NCI-H1105 treated with DMSO at 0.1 percent for 48 hours (cell line): ENCODE data around the gene ACOT12.
"Not testable (repeated sequence)": the region's sequence is repeated elsewhere in the genome, so short reads cannot be mapped to it uniquely, and the experiment has no call there.

Experiments
- DNase-seq: peaks from one replicate; lab custom pipeline; 2025; lab: John Stamatoyannopoulos, UW

ACOT12 gene

DNA sequence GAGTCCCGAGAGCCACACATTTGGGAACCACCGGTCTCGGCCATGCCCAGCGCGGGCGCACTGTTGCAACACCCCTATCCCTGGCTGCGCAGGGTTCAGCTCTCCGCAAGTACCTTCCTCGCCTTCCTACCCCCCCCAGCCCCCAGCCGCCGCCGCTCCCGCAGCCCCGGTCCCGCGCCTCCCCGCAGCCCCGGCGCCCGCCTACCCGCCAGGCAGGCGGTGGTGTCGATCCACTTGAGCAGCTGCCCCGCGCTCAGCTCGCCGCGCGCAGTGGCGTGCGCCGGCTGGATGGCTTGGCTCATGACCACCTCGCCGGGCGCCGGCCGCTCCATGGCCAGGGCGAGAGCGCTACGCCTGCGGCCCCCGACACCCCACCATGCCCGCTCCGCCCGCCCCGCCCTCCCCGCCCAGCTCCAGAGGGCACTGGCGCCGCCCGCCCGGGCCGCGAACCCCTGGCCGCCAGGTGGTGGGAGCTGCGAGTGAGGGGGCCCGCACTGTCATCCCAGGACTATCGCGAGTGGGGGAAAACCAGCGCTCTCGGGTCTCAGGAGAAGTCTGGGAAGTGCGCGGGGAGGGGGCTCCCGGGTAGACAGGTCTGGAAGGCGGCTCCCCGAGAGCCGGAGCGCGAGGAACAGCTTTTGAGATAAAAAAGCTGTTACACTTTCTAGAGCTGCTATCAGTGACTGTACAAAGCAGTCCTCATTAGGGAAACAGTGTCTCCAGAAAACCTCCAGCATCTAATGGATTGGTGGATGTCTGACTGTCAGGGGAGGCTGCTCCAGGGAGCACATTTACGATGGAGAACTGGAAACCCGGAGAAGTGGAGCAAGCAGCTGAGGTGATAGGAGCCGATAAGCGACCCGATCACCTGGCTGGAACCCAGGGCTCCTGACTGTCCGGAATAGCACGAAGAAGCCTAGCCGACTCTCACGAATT is at the start of gene ACOT12:
TSS of gene ACOT12 (minus strand) at position 352 of the 936 bp plus-strand sequence. CDS start at position 332, 20 bp downstream.
- DNase-seq = no peak

DNA sequence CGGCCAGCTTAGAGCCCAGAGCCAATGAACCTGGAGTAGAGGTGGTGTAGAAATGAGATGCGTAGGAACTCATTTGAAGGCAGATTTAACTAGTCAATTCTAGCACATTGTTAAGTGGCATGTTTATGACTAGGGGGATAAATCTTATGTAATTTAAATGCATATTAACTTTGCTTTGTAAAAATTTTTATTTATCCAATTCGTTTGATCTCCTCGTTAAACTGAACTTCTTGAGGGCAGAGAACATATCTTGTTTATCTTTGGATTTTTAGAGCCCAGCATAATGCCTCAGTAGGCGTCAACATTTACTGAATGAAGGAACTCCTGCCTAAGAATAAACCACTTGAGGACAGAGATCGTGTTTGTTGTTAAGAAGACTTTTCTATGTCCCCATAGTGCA is 41.1 kb upstream of the ACOT12 start:
- no peak for DNase-seq

DNA sequence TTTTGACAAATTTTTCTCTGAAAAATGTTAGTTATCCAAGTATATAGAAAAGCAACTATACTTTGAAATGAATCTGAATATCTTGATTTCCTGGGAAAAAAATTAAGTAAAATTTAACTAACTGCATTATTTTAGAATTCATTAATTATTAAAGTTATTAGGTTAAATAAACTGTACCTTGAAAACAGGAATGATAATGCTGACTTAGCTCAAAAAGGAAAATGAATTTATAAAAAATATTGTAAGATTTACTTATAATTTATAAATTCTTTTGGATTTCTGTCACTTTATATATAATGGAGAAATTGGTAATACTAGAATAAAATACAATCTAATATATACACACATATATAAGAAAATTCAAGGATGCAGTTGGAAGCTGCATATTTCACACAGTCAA is 36.1 kb upstream of the ACOT12 start:
- DNase-seq = no peak

DNA sequence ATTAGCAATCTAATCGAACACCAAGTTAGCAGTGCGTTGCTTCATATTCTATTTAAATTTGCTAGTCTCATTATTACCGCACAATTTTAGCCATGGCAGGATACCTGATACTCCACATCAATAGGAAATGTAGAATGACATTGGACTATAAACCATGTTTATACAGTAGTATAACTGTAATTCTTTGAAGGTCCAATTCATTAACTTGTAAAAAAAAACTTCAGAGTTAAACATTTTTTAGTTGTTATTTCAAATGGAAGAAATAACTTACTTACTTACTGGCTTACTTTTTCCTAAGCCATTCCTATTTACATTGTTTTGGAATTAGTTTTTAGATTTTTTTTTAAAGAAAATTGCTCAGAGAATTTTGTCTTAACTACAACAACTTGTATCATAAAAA is 35.4 kb upstream of the ACOT12 start:
- no peak for DNase-seq

DNA sequence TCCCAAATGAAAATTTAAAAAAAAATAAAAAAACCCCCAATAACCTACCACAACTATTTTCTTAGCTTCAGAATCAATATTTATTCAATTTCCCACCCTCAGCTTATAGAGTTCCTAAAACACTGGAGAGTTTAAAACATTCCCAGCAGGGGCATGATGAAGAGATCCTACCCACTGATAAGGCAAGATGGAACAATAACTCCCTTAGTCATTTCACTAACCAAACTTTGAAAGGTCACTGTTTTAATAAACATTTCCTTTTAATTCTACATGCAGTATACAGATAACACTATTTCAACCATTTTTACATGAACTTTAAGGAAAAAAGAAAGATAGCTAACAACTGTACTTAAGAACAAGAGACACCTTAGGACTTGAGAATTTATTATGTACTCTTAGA is 34.9 kb upstream of the ACOT12 start:
- no peak for DNase-seq

DNA sequence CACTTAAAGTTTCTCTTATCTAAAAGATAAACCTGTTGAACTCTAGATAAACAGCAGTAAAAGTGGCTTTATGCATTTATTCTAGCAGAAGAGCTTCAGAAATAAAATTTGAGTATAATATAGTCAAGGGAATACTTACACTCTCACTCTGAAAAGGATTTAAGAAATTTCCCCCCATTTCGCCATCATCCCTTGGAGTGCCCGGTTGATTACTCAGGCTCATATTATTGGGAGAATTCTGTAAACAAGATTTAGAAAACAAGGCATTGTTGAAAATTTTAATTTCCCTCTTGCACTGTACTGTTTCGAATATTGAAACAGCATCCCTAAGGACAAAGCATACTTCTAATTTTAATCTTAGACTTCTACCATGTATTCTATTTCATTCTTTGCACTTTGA is 34.5 kb upstream of the ACOT12 start:
- no peak for DNase-seq

DNA sequence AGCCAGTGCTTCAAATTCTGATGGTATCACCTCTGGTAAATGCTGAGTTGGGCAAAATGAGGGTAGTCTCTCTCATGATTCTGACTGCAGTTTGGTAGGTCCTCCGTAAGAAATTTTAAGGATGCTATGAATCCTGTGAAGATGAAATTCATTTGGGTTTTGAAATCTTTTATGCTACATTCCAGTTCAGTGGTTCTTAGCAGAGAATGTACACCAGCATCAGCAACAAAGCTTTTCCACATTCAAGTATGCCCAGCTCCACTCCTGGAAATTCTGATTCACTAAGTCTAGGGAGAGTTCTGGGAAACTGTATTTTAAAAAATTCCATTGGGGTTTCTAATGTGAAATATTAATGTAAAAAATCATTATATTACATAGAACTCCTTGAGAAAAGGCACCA is 33.6 kb upstream of the ACOT12 start:
- DNase-seq = no peak

DNA sequence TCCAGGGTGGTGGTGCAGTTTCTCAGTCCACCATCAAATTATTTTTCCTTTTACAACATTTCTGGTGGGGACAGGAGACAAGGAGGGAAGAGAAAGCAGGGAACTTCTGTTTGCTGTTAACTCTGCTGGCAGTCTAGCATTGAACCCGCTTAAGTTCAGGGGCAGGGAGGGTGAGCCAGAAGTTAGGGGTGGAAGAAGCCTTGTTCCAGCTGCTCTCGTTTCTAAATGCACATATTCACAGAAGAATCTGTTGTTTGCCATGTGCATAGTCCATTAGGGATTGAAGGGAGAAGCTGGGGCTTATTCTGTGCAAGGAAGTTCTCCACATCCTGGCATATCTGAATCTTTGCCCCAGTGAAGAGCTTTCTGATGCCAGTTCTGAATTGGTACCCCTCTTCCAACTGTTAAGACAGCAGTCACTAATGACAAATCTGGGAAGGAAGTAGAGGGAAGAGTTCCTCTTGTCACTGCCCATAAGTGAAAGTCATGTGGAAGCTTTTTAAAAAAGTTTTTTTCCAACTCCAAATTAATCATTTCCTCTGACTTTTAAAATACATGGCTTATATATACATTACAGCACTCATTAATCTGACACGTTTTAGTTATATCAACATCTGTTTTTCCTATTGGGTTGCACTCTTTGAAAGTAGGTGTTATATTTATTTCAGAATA is 32.6 kb upstream of the ACOT12 start:
- DNase-seq = no peak

DNA sequence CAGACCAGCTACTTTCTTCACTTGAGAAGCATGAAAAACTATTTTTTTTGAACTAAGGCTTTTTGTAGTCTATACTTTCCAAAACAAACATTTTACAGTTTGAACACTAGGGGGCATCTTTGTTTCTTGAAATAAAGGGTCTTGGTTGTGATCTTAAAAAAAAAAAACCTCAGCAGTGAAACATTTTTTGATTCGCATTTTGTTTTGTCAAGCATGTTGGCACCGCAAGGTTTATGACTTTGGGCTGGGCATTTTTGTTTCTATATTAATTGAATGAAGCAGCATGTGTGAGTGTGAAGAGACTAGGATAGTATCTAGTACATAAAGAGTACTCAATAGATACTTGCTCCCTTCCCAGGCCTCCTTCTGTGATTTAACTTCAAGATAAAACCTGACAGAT is 31.6 kb upstream of the ACOT12 start:
- peak; percentile 43 for DNase-seq

DNA sequence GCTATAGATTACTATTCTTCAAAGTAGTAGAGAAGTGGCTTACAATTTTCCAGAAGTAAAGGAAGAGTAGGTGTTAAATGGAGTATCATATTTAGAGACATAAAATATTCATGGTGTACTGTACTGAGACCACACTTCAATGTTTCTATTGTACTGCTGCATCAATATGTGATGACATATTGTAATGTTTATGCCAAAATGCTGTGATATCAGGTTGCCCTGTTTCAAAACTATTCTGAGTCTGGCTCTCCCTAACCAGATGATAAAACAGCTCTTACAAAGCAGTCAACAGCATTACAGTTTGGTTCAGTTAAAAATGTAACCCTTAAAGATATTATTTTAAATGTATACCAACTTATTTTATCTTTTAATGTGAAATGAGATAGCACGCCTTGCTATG is 30.8 kb upstream of the ACOT12 start:
- DNase-seq = no peak

DNA sequence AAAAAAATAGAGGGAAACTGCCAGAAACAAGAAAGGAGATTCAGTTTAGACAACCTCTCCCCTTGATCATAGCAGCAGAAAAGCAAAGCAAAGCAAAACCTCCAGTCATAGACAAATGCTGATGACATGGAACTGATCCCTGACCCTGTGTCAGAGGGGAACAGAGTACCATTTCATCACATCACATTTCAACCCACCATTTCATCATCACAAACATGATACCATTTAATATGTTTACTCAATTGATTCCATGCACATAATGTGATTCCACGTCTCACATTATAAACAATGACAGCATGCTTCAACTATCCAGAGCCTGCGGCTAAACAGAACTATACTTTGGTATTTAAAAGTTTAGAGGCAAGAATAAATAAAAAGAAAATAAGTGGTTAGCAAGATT is 28.7 kb upstream of the ACOT12 start:
- DNase-seq = no peak

DNA sequence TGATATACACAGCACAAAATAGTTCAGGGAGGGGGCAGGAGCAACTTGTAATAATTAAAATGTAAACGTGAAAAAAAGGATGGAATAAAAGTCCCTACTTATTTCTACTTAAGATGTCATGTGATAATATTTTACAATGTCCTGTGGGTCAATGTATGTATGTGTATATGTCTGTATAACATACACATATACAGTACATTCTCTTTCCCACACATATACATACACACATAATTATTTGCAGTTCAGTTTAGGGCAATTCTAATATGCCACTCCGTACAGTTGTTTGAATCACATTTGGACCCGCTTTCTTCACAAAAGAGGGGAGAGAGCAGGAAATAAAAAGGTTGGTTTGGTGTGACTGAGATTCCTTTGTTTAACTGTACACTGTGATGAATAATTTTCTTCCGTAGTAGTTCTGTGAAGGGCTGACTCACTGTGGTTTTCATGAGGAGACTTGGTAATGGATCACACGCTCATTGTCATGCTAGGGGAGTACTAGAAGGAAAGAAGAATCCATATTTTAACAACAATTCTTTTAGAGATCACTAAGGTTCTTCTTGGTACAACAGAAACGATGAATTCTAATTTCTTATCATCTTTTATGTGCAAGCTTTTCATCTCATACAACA is 26.2 kb upstream of the ACOT12 start:
- DNase-seq = no peak

DNA sequence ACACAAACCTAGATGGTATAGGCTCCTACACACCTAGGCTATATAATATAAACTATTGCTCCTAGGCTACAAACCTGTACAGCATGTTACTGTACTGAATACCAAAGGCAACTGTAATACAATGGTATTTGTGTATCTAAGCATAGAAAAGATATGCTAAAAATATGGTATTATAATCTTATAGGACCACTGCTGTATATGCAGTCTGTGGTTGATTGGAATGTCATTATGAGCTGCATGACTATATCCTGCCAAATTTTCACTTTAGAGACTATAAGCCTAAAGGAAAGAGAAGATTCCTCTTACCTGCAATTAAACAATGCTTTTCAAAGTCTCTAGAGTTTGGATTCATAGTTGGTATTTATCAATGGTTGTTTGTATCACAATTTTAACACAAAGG is 24.7 kb upstream of the ACOT12 start:
- no peak for DNase-seq

DNA sequence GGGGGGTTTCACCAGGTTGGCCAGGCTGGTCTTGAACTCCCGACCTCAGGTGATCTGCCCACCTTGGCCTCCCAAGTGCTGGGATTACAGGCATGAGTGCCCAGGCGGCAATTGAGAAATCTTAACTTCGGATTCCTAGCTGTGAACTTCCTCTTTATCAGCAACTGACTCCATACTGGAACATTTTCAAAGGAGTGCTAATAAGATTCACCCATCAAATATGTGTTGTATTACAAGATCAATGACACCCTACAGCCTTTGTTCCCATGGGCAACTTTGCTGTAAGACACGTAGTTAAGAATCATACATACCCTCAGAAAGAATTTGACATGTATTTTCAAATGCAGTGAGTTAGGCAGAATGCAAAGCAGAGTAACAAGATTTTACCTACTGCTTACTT is 23.1 kb upstream of the ACOT12 start:
- no peak for DNase-seq

DNA sequence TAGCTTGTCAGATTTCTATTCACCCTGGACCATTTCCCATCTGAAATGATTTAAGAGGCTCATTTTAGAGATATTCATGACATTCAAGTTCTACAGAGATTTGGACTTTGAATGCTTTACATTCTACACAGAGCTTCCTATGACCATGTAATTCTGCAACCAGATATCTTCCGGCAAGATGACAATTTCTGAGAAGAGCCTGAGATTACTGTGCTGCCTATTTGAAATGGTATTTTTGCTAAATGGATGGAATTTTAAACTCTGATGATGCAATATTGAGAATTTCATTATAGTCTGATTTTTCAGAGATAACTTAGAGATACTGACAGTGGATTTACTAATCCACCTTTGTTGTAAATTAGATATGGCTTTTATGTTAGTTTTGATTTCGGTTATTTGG is 16.0 kb upstream of the ACOT12 start:
- DNase-seq = no peak

DNA sequence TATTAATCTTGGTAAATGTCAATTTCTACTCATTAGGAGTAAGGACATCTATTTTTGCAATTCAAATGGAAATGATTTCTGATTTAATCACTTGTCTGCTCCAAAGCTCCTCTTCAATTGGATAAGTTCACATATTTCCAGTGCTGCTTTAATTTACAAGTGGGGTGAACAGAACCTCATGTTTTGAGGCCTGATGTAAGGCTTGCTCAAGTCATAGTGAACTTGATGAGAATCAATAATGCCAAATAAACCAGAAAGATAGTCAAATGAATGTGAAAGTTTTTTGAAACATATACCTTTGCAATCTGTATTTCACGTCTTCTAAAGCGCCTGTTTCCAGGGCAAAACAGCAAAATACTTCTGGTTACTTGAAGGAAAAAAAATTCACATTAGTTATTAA is 15.4 kb upstream of the ACOT12 start:
- no peak for DNase-seq

DNA sequence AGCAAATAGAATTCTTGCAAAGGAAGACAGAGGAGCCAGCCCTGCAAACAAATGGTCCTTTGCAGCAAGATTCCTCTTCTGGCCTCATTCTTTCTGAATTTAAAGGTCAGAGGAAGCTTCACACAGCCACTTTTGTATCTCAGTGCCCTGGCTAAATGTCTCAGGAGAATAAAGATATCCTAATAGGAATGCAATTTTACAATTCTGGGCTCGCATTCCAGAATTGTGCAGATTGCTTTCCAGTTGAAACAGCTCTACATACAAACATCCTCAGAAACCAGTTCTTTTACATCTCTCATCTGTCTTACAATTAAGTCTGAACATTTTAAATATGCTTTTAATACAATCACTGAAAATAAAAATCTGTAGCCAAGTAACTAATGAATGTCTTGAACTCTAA is 14.6 kb upstream of the ACOT12 start:
- no peak for DNase-seq

DNA sequence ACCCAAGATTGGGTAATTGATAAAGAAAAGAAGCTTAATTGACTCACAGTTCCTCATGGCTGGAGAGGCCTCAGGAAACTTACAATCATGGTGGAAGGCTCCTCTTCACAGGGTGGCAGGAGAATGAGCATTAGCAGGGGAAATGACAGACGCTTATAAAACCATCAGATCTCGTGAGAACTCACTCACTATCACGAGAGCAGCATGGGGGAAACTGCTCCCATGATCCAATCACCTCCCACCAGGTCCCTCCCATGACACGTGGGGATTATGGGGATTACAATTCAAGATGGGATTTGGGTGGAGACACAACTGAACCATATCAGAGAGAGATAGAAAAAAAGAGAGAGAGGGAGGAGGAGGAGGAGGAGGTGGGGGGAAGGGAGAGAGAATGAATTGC is 13.9 kb upstream of the ACOT12 start:
- DNase-seq = not testable (repeated sequence)

DNA sequence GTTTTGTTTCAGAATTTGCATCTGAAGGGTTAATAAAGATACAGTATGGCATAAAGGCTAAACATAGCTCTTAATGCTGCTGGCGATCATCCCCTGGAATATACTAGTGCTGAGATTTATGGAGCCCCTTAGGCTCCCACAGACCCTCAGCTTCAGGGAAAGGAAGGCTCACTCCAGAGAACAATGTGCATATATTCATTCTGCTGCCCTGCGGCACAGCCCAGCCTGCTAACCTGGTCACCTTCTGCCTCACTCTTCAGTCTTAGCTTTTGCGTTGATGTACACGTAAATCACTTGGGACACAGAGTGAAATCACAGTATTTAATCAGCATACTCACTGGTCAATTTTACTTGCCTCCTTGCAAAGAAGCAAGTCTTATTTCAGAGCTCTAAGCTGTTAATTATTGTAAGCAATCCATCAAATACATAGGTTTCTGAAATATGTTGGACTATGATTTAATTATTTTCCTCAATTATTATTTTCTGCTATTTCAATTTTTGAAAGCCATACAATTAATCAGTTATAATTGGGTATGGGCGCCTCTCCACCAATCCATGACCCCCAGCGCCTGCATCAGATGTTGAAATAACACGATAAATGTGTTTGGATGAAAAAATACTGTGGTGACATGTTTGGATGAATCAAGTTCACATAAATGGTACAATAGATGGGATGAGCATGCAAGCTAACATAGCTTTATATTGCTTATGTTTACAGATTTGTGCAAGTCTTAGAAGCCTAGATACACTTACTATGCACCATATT is 11.4 kb upstream of the ACOT12 start:
- DNase-seq = no peak

DNA sequence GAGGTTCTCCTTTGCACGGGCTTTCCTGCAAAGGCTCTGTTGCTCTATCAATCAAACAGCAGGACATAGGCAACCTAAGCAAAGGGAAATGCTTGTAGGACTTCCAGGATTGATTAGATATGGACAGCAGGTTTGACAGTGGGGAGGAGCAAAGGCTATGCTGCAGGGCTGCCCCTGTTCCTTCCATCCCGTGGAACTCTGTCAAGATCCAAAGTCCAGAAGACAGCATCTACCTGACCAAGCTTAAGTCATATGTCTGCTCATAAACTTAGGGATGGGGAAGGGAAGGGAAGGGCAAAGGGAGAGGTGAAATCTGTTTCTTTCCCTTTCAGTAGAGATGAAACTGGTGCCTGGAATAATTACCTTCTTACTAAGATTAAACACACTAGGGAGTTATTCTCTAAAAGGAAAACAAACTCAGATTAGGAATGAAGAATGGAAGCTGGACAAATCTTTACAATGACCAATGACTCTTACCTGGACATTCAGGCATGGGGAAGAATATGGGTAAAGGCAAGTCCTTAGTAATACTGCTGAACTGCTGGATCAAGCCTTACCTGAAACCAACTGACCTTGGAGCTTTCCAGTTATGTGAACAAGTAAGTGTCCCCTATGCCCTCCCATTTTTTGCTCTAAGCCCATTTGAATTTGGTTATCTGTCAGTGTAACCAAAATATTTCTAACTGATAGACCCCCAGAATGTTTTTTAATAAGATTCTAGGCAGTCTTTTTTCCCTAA is 8.4 kb upstream of the ACOT12 start:
- DNase-seq = no peak

DNA sequence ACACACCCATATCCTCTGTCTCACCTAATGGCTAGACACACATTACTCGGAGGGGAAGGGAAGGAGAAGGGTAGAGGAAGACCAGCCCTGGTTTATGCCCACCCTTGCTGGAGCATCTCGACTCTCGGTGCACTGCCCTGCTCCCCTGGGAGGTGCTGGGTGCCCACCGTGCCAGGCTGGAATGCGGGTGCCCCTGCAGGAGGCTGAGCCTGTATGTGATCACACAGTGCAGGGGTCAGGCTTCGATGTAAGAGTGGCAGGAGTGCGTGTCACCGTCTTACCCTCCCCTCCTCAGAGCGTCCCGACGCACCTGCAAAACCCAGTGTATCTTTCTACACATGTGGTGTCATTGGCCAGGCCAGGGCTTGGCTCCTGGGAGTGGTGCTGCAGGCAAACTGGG is 7.3 kb upstream of the ACOT12 start:
- no peak for DNase-seq

DNA sequence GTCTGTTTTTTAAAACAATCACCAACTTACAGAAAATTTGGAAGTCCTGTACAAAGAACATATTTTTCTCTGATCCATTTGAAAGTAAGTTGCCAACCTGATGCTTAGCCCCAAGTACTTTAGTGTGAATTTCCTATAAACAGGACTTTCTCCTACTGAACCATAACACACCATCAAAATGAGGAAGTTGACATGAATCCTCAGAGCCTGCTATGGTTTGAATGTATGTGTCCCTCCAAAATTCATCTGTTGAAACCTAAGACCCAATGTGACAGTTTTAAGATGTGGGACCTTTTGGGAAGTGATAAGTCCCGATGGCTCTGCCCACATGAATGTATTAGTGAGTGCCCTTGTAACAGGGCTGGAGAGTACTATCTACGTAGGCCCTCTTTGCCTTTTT is 6.4 kb upstream of the ACOT12 start:
- DNase-seq = no peak
